ENCODE data around the gene CD82.

DNA sequence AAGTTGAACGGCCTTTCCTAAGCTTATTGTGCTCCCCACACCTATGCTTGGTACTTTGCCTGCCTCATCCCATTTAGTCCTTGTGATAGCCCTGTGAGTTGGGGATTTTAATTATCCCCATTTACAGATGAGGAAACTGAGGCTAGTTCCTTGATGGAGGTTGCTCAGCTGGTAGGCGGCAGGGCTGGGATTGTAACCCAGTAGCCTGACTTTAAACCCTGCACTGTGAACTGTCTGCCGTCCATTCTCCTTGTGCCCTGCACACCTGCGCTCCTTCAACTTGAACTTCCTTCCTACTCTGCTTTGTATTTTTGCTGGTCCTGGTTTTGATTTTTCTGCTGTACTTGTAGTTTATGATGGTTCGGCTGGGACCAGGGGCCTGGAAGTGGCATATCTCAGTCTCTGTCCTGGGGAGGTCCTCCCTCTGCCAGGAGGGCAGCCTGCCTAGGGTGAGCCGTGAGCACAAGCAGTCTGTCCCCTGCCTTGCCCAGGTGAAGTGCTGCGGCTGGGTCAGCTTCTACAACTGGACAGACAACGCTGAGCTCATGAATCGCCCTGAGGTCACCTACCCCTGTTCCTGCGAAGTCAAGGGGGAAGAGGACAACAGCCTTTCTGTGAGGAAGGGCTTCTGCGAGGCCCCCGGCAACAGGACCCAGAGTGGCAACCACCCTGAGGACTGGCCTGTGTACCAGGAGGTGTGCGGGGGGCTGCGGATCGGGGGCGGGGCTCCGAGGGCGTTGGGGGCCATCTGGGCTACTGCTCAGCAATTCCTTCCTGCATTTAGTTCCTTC is 52.4 kb downstream of the CD82 start:
- TF ChIP-seq POLR2AphosphoS5 (IDR thresholded peaks at IDR 0.05; ENCODE audit: borderline replicate concordance, low read depth, low read length) (no peak), EZH2 (IDR thresholded peaks at IDR 0.05) (no peak), FOXP2 (optimal IDR thresholded peaks at IDR 0.05; ENCODE audit: control extremely low read depth, extremely low read length, insufficient read depth) (no peak)

Data from SK-N-MC (cell line).